ENCODE results near the gene PRDX5. TPM values are rescaled to one million over a fixed set of nuclear protein-coding genes. Genes with fewer than 3 reads are reported as not detected.
"Not testable (repeated sequence)": the region's sequence is repeated elsewhere in the genome, so short reads cannot be mapped to it uniquely, and the experiment has no call there.

The PRDX5 gene
- total RNA-seq, 1 donor from 2014 or later: 217 TPM

- peak in 1 of 2 donors; percentile 47 for DNase-seq (ENCODE audit: low read depth in 2 of 2)
Measured at GRCh38 chr11:64305691-64306562, 12.0 kb upstream of the PRDX5 start.

- DNase-seq (ENCODE audit: low read depth in 2 of 2): no peak
Measured at GRCh38 chr11:64306563-64306875, 11.4 kb upstream of the PRDX5 start.

GRCh38 chr11:64306876-64307622 lies 10.9 kb upstream of the PRDX5 start:
- no peak for DNase-seq (ENCODE audit: low read depth in 2 of 2)

GRCh38 chr11:64307795-64308194 lies 10.1 kb upstream of the PRDX5 start:
- not testable (repeated sequence) for DNase-seq (ENCODE audit: low read depth in 2 of 2)

DNA sequence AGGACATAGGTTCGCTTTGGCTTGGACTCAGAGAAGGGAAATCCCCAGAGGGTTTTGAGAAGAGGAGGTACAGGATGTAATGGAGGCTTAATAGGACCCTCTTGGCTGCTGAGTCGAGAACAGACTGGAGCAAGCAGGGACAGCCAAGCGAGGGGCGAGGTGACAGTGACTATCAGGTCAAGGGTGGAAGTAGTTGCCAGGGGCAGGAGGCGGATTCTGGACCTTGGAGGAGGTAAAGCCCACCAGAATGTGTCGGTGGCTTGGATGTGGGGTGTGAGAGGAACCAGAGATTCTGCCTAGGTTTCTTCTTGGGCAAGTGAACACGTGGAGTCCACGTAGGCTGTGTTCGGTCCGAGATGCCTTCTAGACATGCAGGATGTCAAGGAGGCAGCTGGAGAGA lies 5.0 kb upstream of the PRDX5 start:
- no peak for DNase-seq (ENCODE audit: low read depth in 2 of 2)

GRCh38 chr11:64313491-64314145 lies 4.3 kb upstream of the PRDX5 start:
- DNase-seq (ENCODE audit: low read depth in 2 of 2): no peak

DNA sequence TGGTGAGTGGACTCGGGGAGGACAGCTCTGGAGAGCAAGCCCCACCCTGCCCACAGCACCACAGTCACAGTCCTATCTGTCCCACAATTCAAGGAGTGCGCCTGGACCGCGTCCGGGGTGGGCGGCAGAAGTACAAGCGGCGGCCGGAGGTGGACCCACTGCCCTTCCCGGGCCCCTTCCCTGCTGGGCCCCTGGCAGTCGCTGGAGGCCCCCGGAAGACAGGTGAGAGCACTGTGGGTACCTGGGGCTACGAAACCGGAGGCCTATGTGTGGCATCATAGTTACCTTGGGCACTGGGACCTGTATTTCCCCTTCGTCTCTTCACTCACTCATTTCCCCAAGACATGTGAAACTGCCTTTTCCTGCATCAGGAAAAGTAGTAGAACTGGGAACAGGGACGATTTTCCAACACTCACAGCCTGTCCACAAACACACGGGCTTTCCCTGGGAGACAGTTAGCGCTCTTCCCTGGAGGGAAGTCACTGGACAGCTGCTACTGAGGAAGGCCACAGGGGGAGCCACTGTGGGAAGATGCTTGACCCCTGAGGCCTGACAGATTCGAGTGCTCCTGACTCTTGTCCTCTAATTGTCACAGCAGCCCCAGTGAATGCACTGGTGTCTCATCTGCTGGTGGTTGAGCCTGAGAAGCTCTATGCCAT lies 3.6 kb upstream of the PRDX5 start:
- no peak for DNase-seq (ENCODE audit: low read depth in 2 of 2)

DNA sequence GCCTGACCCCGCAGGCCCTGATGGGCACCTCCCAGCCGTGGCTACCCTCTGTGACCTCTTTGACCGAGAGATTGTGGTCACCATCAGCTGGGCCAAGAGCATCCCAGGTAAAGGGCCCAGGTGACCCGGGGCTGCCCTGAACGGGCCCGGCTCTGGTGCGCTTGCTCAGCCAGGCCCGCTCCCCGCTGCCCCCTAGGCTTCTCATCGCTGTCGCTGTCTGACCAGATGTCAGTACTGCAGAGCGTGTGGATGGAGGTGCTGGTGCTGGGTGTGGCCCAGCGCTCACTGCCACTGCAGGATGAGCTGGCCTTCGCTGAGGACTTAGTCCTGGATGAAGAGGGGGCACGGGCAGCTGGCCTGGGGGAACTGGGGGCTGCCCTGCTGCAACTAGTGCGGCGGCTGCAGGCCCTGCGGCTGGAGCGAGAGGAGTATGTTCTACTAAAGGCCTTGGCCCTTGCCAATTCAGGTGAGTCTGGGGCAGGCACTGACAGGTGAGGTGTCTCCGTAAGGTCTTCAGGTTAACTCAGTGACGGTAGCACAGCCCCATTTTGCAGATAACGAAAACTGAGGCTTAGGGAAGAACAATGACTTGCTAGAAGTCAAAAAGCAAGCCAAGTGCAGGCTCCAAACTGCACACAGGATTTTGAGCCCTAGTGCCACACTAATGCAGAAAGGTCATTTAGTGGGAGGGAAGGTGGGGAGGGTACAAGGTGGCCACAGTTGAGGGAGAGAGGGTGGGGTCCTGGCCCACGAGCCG lies 2.9 kb upstream of the PRDX5 start:
- DNase-seq (ENCODE audit: low read depth in 2 of 2): no peak

GRCh38 chr11:64315667-64316526 lies 2.0 kb upstream of the PRDX5 start:
- not testable (repeated sequence) for DNase-seq (ENCODE audit: low read depth in 2 of 2)

- peak; percentile 34 to 48 for DNase-seq (ENCODE audit: low read depth in 2 of 2)
Measured at GRCh38 chr11:64316672-64317324, 1.1 kb upstream of the PRDX5 start.

DNA sequence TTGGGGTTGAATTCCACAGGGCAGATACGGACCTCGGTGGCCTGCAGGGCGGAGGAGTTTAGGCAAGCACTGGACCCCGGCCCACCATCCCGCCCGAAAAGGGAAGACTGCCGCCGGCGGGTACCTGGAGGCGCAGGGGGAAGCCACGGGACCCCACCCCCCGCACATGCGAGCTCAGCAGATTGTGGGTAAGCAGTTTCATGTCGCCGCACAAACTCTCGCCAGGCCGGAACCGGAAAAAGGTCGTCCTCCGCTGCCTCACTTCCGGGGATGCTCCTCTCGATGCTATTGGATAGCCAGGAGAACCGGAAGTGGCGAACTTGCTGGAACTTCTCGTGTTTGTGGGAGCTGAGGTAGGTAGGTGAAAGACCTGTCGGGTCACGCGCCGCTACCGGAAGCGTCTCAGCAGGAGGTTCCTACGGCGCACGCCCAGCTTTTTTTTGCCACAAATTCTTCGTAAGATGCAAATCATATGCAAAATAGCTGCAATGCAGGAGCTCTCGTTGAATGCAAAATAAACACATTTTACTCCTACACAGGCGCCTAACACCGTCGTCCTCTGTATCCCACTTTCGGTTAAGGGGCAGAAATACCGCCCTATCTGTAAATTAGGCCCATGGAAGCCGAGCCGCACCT lies 478 bp upstream of the PRDX5 start, which contains the start of gene TRMT112:
TSS of gene TRMT112 (minus strand) at position 235 of the 636 bp plus-strand sequence. CDS start at position 202, 33 bp downstream.
- DNase-seq (ENCODE audit: low read depth in 2 of 2): peak; percentile 97 to 99

GRCh38 chr11:64318766-64319761 lies 1.1 kb downstream of the PRDX5 start:
- DNase-seq (ENCODE audit: low read depth in 2 of 2): no peak

GRCh38 chr11:64320556-64320955 lies 2.6 kb downstream of the PRDX5 start:
- DNase-seq (ENCODE audit: low read depth in 2 of 2): no peak

GRCh38 chr11:64321026-64321425 lies 3.1 kb downstream of the PRDX5 start:
- no peak for DNase-seq (ENCODE audit: low read depth in 2 of 2)

GRCh38 chr11:64321533-64321932 lies 3.6 kb downstream of the PRDX5 start:
- no peak for DNase-seq (ENCODE audit: low read depth in 2 of 2)

DNA sequence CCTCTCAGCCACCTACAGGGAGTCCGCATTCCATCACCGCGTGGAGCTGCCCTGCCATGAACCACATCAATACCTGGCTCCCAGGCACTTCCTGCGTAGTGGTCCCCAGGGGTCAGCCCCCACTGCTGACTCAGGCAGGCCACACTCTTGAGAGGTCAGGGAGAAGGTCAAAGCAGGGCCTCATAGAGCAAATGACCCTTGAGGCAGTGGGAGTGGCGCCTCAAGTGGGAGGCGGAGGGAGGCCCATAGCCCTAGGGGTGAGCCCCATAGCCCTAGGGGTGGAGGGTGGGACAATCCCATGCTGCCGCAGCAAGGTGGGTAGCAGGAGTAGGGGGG lies 5.0 kb downstream of the PRDX5 start:
- DNase-seq (ENCODE audit: low read depth in 2 of 2): no peak

- no peak for DNase-seq (ENCODE audit: low read depth in 2 of 2)
Measured at GRCh38 chr11:64323373-64323772, 5.5 kb downstream of the PRDX5 start.

- not testable (repeated sequence) for DNase-seq (ENCODE audit: low read depth in 2 of 2)
Measured at GRCh38 chr11:64323984-64324383, 6.1 kb downstream of the PRDX5 start.
